Suprapubic skin (tissue), 4 donors: ENCODE measurements around the gene ARHGAP6.

Source experiments
- CTCF ChIP-seq, 2 donors: fragments of 200-600 bp in 1 of 2; fragments of 450-650 bp in 1 of 2; sonication (generic) in 1 of 2; IDR thresholded peaks; one replicate each; pipeline ENCODE4 v1.5.1; 2016 to 2019; ENCODE audit warnings: antibody characterized with exemption in 2 of 2, mild to moderate bottlenecking in 1 of 2, moderate library complexity in 1 of 2
- POLR2A ChIP-seq, 2 donors: fragments of 450-650 bp; IDR thresholded peaks; one replicate each; pipeline ENCODE4 v1.6.1; 2017; ENCODE audit warnings: antibody characterized with exemption in 2 of 2, mild to moderate bottlenecking in 2 of 2, moderate library complexity in 2 of 2
- POLR2AphosphoS5 ChIP-seq, 3 donors: sonication (generic); formaldehyde crosslinking; IDR thresholded peaks; one replicate each; pipeline ENCODE4 v1.6.1; 2017; ENCODE audit warnings: antibody characterized with exemption in 3 of 3

DNA sequence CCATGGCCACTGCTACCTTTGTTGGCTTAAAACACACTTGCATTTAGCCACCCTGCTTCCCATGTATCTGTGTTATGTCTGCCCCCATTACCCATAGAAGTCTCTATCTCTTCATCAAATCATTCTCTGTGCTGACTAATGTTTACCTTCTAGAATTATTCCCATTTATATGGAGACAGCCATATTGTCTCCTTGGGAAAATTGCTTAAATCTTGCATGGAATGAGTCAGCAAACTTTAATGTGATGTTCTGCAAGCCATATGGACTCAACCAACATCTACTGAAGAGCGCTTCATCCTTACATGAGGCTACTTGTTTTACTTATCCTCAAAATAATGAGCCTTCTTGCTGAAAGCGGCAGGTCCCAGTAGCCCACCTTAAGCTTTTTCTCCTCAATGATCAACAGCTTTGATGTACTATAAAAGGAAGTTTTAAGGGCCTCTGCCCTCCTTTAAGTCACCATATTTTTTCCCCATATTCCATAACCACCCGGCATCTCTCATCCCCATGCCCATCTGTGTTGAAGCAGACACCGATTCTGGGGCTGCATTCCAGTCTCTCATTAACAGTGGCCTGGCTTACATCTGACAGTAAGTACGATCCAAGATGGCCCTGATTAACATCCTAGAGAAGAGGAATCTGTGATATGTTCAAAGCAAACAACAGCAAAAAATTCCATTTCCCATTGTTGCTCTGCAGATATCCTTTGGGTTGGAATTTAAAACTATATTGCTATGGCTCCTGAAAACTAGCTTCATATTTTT is 130.4 kb downstream of the ARHGAP6 start:
- TF ChIP-seq CTCF (IDR thresholded peaks at IDR 0.05) (no peak), POLR2AphosphoS5 (IDR thresholded peaks at IDR 0.05) (no peak), POLR2A (IDR thresholded peaks at IDR 0.05) (no peak)
